ENCODE measurements around the gene DLG2.
"Not testable (repeated sequence)": the region's sequence is repeated elsewhere in the genome, so short reads cannot be mapped to it uniquely, and the experiment has no call there.

DLG2 gene

GRCh38 chr11:85444479-85444878 is 182.7 kb downstream of the DLG2 start:
- no peak for DNase-seq (ENCODE audit: low read depth in 3 of 3)

- DNase-seq (ENCODE audit: low read depth in 3 of 3): no peak
Observed at GRCh38 chr11:85440273-85440672, 186.9 kb downstream of the DLG2 start.

- no peak for DNase-seq (ENCODE audit: low read depth in 3 of 3)
Observed at GRCh38 chr11:85438328-85438727, 188.8 kb downstream of the DLG2 start.

- no peak for DNase-seq (ENCODE audit: low read depth in 3 of 3)
Observed at GRCh38 chr11:85431319-85431718, 195.8 kb downstream of the DLG2 start.

- no peak for DNase-seq (ENCODE audit: low read depth in 3 of 3)
Observed at GRCh38 chr11:85423794-85424193, 203.3 kb downstream of the DLG2 start.

- no peak for DNase-seq (ENCODE audit: low read depth in 3 of 3)
Observed at GRCh38 chr11:85423316-85423715, 203.8 kb downstream of the DLG2 start.

- DNase-seq (ENCODE audit: low read depth in 3 of 3): no peak
Observed at GRCh38 chr11:85414175-85414574, 213.0 kb downstream of the DLG2 start.

- DNase-seq (ENCODE audit: low read depth in 3 of 3): no peak
Observed at GRCh38 chr11:85407648-85408047, 219.5 kb downstream of the DLG2 start.

- no peak for DNase-seq (ENCODE audit: low read depth in 3 of 3)
Observed at GRCh38 chr11:85406841-85407240, 220.3 kb downstream of the DLG2 start.

GRCh38 chr11:85406316-85406715 is 220.8 kb downstream of the DLG2 start:
- DNase-seq (ENCODE audit: low read depth in 3 of 3): no peak

GRCh38 chr11:85395515-85396055 is 231.6 kb downstream of the DLG2 start:
- not testable (repeated sequence) for DNase-seq (ENCODE audit: low read depth in 3 of 3)

GRCh38 chr11:85394283-85394682 is 232.9 kb downstream of the DLG2 start:
- no peak for DNase-seq (ENCODE audit: low read depth in 3 of 3)

- no peak for DNase-seq (ENCODE audit: low read depth in 3 of 3)
Observed at GRCh38 chr11:85391141-85391540, 236.0 kb downstream of the DLG2 start.

GRCh38 chr11:85385547-85385946 is 241.6 kb downstream of the DLG2 start:
- DNase-seq (ENCODE audit: low read depth in 3 of 3): no peak

- no peak for DNase-seq (ENCODE audit: low read depth in 3 of 3)
Observed at GRCh38 chr11:85385111-85385510, 242.0 kb downstream of the DLG2 start.

GRCh38 chr11:85379066-85379465 is 248.1 kb downstream of the DLG2 start:
- DNase-seq (ENCODE audit: low read depth in 3 of 3): no peak

GRCh38 chr11:85377901-85378300 is 249.2 kb downstream of the DLG2 start:
- DNase-seq (ENCODE audit: low read depth in 3 of 3): no peak

- no peak for DNase-seq (ENCODE audit: low read depth in 3 of 3)
Observed at GRCh38 chr11:85359859-85360258, 267.3 kb downstream of the DLG2 start.

- DNase-seq (ENCODE audit: low read depth in 3 of 3): no peak
Observed at GRCh38 chr11:85355921-85356320, 271.2 kb downstream of the DLG2 start.

- DNase-seq (ENCODE audit: low read depth in 3 of 3): not testable (repeated sequence)
Observed at GRCh38 chr11:85349539-85349938, 277.6 kb downstream of the DLG2 start.

GRCh38 chr11:85348945-85349344 is 278.2 kb downstream of the DLG2 start:
- DNase-seq (ENCODE audit: low read depth in 3 of 3): no peak

GRCh38 chr11:85347291-85347690 is 279.9 kb downstream of the DLG2 start:
- no peak for DNase-seq (ENCODE audit: low read depth in 3 of 3)

GRCh38 chr11:85346484-85346883 is 280.7 kb downstream of the DLG2 start:
- no peak for DNase-seq (ENCODE audit: low read depth in 3 of 3)

GRCh38 chr11:85340846-85341245 is 286.3 kb downstream of the DLG2 start:
- not testable (repeated sequence) for DNase-seq (ENCODE audit: low read depth in 3 of 3)

Data from stimulated activated CD4-positive, alpha-beta T cell treated with anti-CD3 and anti-CD28 coated beads, TNF-alpha, amount 100 ng/mL, for 24 hours (primary cell).